ENCODE measurements around the gene CACNA2D4. TPM values are rescaled to one million over a fixed set of nuclear protein-coding genes. Genes with fewer than 3 reads are reported as not detected.

The CACNA2D4 gene
- total RNA-seq, 2 experiments from 2014 or later, result 20.8 to 23.6 TPM

GRCh38 chr12:1877169-1877878 is 41.1 kb downstream of the CACNA2D4 start:
- Mint-ChIP-seq H3K36me3 (ENCODE audit: low read depth) (no peaks in the 10 kb centered on the region), H3K27ac (no peak overlapping the region), H3K4me1 (no peaks in the 10 kb centered on the region), H3K4me3 (no peak overlapping the region), H3K27me3 (peaks cover 9% of the 10 kb centered on the region), H3K9me3 (no peaks in the 10 kb centered on the region)
- ChIA-PET CTCF (no interaction called here), POLR2A (no interaction called here)
- no peak for DNase-seq

- DNase-seq, result no peak
- Mint-ChIP-seq H3K27me3 (peaks cover 9% of the 10 kb centered on the region), H3K9me3 (peaks cover 5% of the 10 kb centered on the region), H3K27ac (no peak overlapping the region), H3K36me3 (ENCODE audit: low read depth) (no peaks in the 10 kb centered on the region), H3K4me3 (no peak overlapping the region), H3K4me1 (no peaks in the 10 kb centered on the region)
- POLR2A ChIA-PET, result no interaction called here
- CTCF ChIA-PET, result no interaction called here
These were observed 42.4 kb downstream of the CACNA2D4 start for GRCh38 chr12:1876086-1876485.

- ChIA-PET CTCF (no interaction called here), POLR2A (no interaction called here)
- peaks cover 9% of the 10 kb centered on the region for H3K27me3 Mint-ChIP-seq
- H3K4me3 Mint-ChIP-seq, result no peak overlapping the region
- H3K36me3 Mint-ChIP-seq (ENCODE audit: low read depth), result no peaks in the 10 kb centered on the region
- no peaks in the 10 kb centered on the region for H3K4me1 Mint-ChIP-seq
- no peak for DNase-seq
- peaks cover 6% of the 10 kb centered on the region for H3K9me3 Mint-ChIP-seq
- no peak overlapping the region for H3K27ac Mint-ChIP-seq
These were observed 42.8 kb downstream of the CACNA2D4 start for GRCh38 chr12:1875608-1876007.

GRCh38 chr12:1873531-1874510 is 44.6 kb downstream of the CACNA2D4 start:
- CTCF ChIA-PET, result no interaction called here
- H3K9me3 Mint-ChIP-seq, result peaks cover 6% of the 10 kb centered on the region
- no peaks in the 10 kb centered on the region for H3K36me3 Mint-ChIP-seq (ENCODE audit: low read depth)
- H3K27me3 Mint-ChIP-seq, result peaks cover 9% of the 10 kb centered on the region
- no peak overlapping the region for H3K4me3 Mint-ChIP-seq
- H3K27ac Mint-ChIP-seq, result no peak overlapping the region
- H3K4me1 Mint-ChIP-seq, result no peaks in the 10 kb centered on the region
- no peak for DNase-seq
- POLR2A ChIA-PET, result no interaction called here

- no peak for DNase-seq
These were observed 46.0 kb downstream of the CACNA2D4 start for GRCh38 chr12:1872448-1872847.

GRCh38 chr12:1872001-1872400 is 46.5 kb downstream of the CACNA2D4 start:
- Mint-ChIP-seq H3K27ac (no peak overlapping the region), H3K4me1 (no peaks in the 10 kb centered on the region), H3K9me3 (peaks cover 6% of the 10 kb centered on the region), H3K36me3 (ENCODE audit: low read depth) (no peaks in the 10 kb centered on the region), H3K4me3 (no peak overlapping the region), H3K27me3 (peaks cover 16% of the 10 kb centered on the region)
- DNase-seq, result no peak
- ChIA-PET POLR2A (no interaction called here), CTCF (no interaction called here)

More at GRCh38 chr12:1872448-1872847, 46.0 kb downstream of the CACNA2D4 start:
- ChIA-PET CTCF (no interaction called here), POLR2A (no interaction called here)
- Mint-ChIP-seq H3K36me3 (ENCODE audit: low read depth) (no peaks in the 10 kb centered on the region), H3K4me1 (no peaks in the 10 kb centered on the region), H3K27me3 (peaks cover 12% of the 10 kb centered on the region), H3K9me3 (peaks cover 6% of the 10 kb centered on the region), H3K4me3 (no peak overlapping the region), H3K27ac (no peak overlapping the region)

- Mint-ChIP-seq H3K27ac (no peak overlapping the region), H3K27me3 (peaks cover 16% of the 10 kb centered on the region), H3K4me1 (no peaks in the 10 kb centered on the region), H3K36me3 (ENCODE audit: low read depth) (no peaks in the 10 kb centered on the region), H3K9me3 (peaks cover 6% of the 10 kb centered on the region), H3K4me3 (no peak overlapping the region)
- no peak for DNase-seq
- CTCF ChIA-PET, result no interaction called here
- POLR2A ChIA-PET, result no interaction called here
These were observed 47.2 kb downstream of the CACNA2D4 start for GRCh38 chr12:1870998-1871917.

- ChIA-PET CTCF (no interaction called here), POLR2A (no interaction called here)
- H3K27me3 Mint-ChIP-seq, result peaks cover 15% of the 10 kb centered on the region
- no peaks in the 10 kb centered on the region for H3K36me3 Mint-ChIP-seq (ENCODE audit: low read depth)
- H3K4me1 Mint-ChIP-seq, result no peaks in the 10 kb centered on the region
- H3K9me3 Mint-ChIP-seq, result peaks cover 6% of the 10 kb centered on the region
- DNase-seq, result no peak
- H3K4me3 Mint-ChIP-seq, result no peak overlapping the region
- H3K27ac Mint-ChIP-seq, result no peak overlapping the region
These were observed 48.4 kb downstream of the CACNA2D4 start for GRCh38 chr12:1870086-1870485.

- H3K4me3 Mint-ChIP-seq, result no peak overlapping the region
- no peak overlapping the region for H3K27ac Mint-ChIP-seq
- H3K9me3 Mint-ChIP-seq, result peaks cover 6% of the 10 kb centered on the region
- H3K27me3 Mint-ChIP-seq, result peaks cover 13% of the 10 kb centered on the region
- no peak for DNase-seq
- ChIA-PET CTCF (no interaction called here), POLR2A (no interaction called here)
- no peaks in the 10 kb centered on the region for H3K4me1 Mint-ChIP-seq
- no peaks in the 10 kb centered on the region for H3K36me3 Mint-ChIP-seq (ENCODE audit: low read depth)
These were observed 49.3 kb downstream of the CACNA2D4 start for GRCh38 chr12:1869145-1869544.

- H3K4me1 Mint-ChIP-seq, result no peaks in the 10 kb centered on the region
- ChIA-PET CTCF (no interaction called here), POLR2A (interaction anchor here (0.9 kb wide), 1 partner anchor 276 kb away, joined by 3 read pairs; no protein-coding TSS in a partner anchor)
- H3K27me3 Mint-ChIP-seq, result peaks cover 13% of the 10 kb centered on the region
- no peaks in the 10 kb centered on the region for H3K36me3 Mint-ChIP-seq (ENCODE audit: low read depth)
- peak; percentile 7 for DNase-seq
- no peak overlapping the region for H3K4me3 Mint-ChIP-seq
- no peak overlapping the region for H3K27ac Mint-ChIP-seq
- H3K9me3 Mint-ChIP-seq, result no peaks in the 10 kb centered on the region
These were observed 53.1 kb downstream of the CACNA2D4 start for GRCh38 chr12:1865284-1865866.

- Mint-ChIP-seq H3K27ac (no peak overlapping the region), H3K4me3 (no peak overlapping the region), H3K9me3 (no peaks in the 10 kb centered on the region), H3K27me3 (peaks cover 13% of the 10 kb centered on the region), H3K4me1 (no peaks in the 10 kb centered on the region), H3K36me3 (ENCODE audit: low read depth) (no peaks in the 10 kb centered on the region)
- no peak for DNase-seq
- ChIA-PET CTCF (no interaction called here), POLR2A (no interaction called here)
These were observed 53.6 kb downstream of the CACNA2D4 start for GRCh38 chr12:1864867-1865266.

GRCh38 chr12:1864456-1864855 is 54.0 kb downstream of the CACNA2D4 start:
- no peak overlapping the region for H3K27ac Mint-ChIP-seq
- peak; percentile 1 for DNase-seq
- peaks cover 13% of the 10 kb centered on the region for H3K27me3 Mint-ChIP-seq
- ChIA-PET CTCF (no interaction called here), POLR2A (no interaction called here)
- no peaks in the 10 kb centered on the region for H3K36me3 Mint-ChIP-seq (ENCODE audit: low read depth)
- no peak overlapping the region for H3K4me3 Mint-ChIP-seq
- no peaks in the 10 kb centered on the region for H3K9me3 Mint-ChIP-seq
- no peaks in the 10 kb centered on the region for H3K4me1 Mint-ChIP-seq

GRCh38 chr12:1863823-1864222 is 54.6 kb downstream of the CACNA2D4 start:
- H3K27ac Mint-ChIP-seq, result no peak overlapping the region
- H3K36me3 Mint-ChIP-seq (ENCODE audit: low read depth), result no peaks in the 10 kb centered on the region
- no peak overlapping the region for H3K4me3 Mint-ChIP-seq
- no peak for DNase-seq
- no peaks in the 10 kb centered on the region for H3K4me1 Mint-ChIP-seq
- H3K9me3 Mint-ChIP-seq, result no peaks in the 10 kb centered on the region
- ChIA-PET POLR2A (no interaction called here), CTCF (no interaction called here)
- peaks cover 13% of the 10 kb centered on the region for H3K27me3 Mint-ChIP-seq
